A673 (cell line): ENCODE data around the gene SPATS1.

Experiments
- EZH2 ChIP-seq: fragments of 200-600 bp; sonication (generic); IDR thresholded peaks from 2 replicates; pipeline ENCODE4 v1.6.1; 2017; ENCODE audit warnings: borderline replicate concordance, low read depth, mild to moderate bottlenecking, mixed read lengths, antibody characterized with exemption, low read length; ENCODE audit not compliant: poor library complexity, severe bottlenecking
- TF ChIP-seq, protein P1 (sequence below): fragments of 300-800, 200-600 bp; sonication (generic); conservative IDR thresholded peaks from 2 replicates; pipeline ENCODE4 v1.5.1; 2017; ENCODE audit warnings: low read depth, mild to moderate bottlenecking, antibody characterized with exemption, low read length, moderate library complexity, mixed read lengths

DNA sequence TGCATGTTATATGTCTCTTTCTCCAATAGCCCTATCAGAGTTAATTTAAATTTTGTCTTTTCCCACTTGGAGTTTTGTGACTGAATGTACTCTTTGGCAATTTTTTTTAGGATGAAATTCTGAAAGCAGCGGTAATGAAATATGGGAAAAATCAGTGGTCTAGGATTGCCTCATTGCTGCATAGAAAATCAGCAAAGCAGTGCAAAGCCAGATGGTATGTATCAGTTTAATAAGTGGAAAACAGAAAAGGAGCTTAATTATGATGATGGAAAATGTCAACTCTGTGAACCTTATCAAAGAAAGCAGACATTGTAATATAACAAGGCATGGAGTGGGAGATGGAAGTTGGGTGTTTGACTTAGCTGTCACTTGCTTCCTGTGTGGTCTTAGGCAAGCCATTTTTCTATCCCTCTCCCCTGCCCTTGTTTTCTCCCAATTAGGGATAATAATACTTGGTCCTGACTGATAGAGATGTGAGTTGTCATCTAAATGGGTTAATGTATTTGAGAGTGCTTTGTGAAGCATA lies 47.8 kb downstream of the SPATS1 start:
- TF ChIP-seq, protein P1, sequence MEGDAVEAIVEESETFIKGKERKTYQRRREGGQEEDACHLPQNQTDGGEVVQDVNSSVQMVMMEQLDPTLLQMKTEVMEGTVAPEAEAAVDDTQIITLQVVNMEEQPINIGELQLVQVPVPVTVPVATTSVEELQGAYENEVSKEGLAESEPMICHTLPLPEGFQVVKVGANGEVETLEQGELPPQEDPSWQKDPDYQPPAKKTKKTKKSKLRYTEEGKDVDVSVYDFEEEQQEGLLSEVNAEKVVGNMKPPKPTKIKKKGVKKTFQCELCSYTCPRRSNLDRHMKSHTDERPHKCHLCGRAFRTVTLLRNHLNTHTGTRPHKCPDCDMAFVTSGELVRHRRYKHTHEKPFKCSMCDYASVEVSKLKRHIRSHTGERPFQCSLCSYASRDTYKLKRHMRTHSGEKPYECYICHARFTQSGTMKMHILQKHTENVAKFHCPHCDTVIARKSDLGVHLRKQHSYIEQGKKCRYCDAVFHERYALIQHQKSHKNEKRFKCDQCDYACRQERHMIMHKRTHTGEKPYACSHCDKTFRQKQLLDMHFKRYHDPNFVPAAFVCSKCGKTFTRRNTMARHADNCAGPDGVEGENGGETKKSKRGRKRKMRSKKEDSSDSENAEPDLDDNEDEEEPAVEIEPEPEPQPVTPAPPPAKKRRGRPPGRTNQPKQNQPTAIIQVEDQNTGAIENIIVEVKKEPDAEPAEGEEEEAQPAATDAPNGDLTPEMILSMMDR = no peak
- TF ChIP-seq EZH2 = no peak
